GM12878 (cell line): ENCODE measurements around the gene SCAMP5. TPM values are rescaled to one million over a fixed set of nuclear protein-coding genes. Genes with fewer than 3 reads are reported as not detected.

Experiments used
- ATAC-seq: fragments of 200-7000 bp; cut with Tn5 transposase; 3 replicates; pipeline ENCODE4 v1.9.1; 2020; ENCODE audit warnings: mild to moderate bottlenecking, moderate library complexity
- BruUV-seq: library from RNA; stranded (reverse); fragments of 400-500 nt; replicated peaks from 2 replicates; lab custom pipeline; 2021; lab: Mats Ljungman, UMichigan
- CTCF ChIA-PET: fragments of 300-600 bp; sonication (Branson Sonifier 250); formaldehyde crosslinking; extraction: SDS; loops from one replicate; lab custom pipeline; 2021; ENCODE audit warnings: inconsistent platforms; lab: Yijun Ruan, JAX
- POLR2A ChIA-PET: fragments of 350-600 bp; formaldehyde crosslinking; extraction: SDS; loops from one replicate; lab custom pipeline; 2021; ENCODE audit warnings: inconsistent platforms; lab: Charles Lee
- RAD21 ChIA-PET: fragments of 300-600 bp; sonication (Branson Sonifier 250); formaldehyde crosslinking; loops from one replicate; lab custom pipeline; 2023; ENCODE audit warnings: antibody characterized with exemption; ENCODE audit not compliant: unreplicated experiment; lab: Charles Lee
- SMC1A ChIA-PET: fragments of 300-600 bp; sonication (Branson Sonifier 250); formaldehyde crosslinking; loops from one replicate; lab custom pipeline; 2023; ENCODE audit not compliant: unreplicated experiment, uncharacterized antibody; lab: Charles Lee
- DNase-seq: peaks from one replicate; pipeline ENCODE4 v3.0.0-alpha.2; 2011; ENCODE audit warnings: low read depth, low spot score
- FAIRE-seq: peaks from 3 replicates; lab custom pipeline; 2011; peaks lifted over from hg19 to GRCh38; lab: Jason Lieb, UNC
- H2AFZ ChIP-seq: 2 replicates; pipeline ENCODE4 v1.6.0; 2011; ENCODE audit warnings: low read depth, low read length, control low read depth; ENCODE audit not compliant: control insufficient read depth
- H3K27ac ChIP-seq: 2 replicates; pipeline ENCODE4 v1.5.1; 2011; ENCODE audit warnings: control low read depth; ENCODE audit not compliant: control insufficient read depth, insufficient read depth
- H3K27me3 ChIP-seq, 2 experiments: replicated peaks in 1 of 2; 2 replicates each; pipeline versions ENCODE4 v1.6.0 to v1.6.1; 2011; ENCODE audit warnings: low read length in 1 of 2; ENCODE audit not compliant: control insufficient read depth in 2 of 2, insufficient read depth in 2 of 2
- H3K36me3 ChIP-seq, 2 experiments: 2 replicates each; pipeline ENCODE4 v1.5.1; 2011; ENCODE audit warnings: low read length in 1 of 2; ENCODE audit not compliant: control insufficient read depth in 2 of 2, insufficient read depth in 2 of 2
- H3K4me1 ChIP-seq: 2 replicates; pipeline ENCODE4 v1.6.1; 2011; ENCODE audit warnings: mild to moderate bottlenecking, low read length, moderate library complexity, mixed read lengths; ENCODE audit not compliant: control insufficient read depth, insufficient read depth
- H3K4me2 ChIP-seq: 2 replicates; pipeline ENCODE4 v1.6.0; 2011; ENCODE audit warnings: control low read depth; ENCODE audit not compliant: control insufficient read depth, insufficient read depth
- H3K4me3 ChIP-seq: fragments of 200-600 bp; sonication (generic); 2 replicates; pipeline ENCODE4 v1.5.1; 2016
- H3K79me2 ChIP-seq: 2 replicates; pipeline ENCODE4 v1.6.0; 2011; ENCODE audit warnings: low read length; ENCODE audit not compliant: control insufficient read depth, insufficient read depth
- H3K9ac ChIP-seq: 2 replicates; pipeline ENCODE4 v1.8.0; 2011; ENCODE audit warnings: low read length, control low read depth, mixed read lengths; ENCODE audit not compliant: control insufficient read depth, insufficient read depth
- H3K9me3 ChIP-seq: replicated peaks from 3 replicates; pipeline ENCODE4 v1.5.1; 2011; ENCODE audit warnings: mild to moderate bottlenecking, low read length; ENCODE audit not compliant: control insufficient read depth, insufficient read depth
- H4K20me1 ChIP-seq: 2 replicates; pipeline ENCODE4 v1.6.0; 2011; ENCODE audit not compliant: control insufficient read depth, insufficient read depth
- CHD2 ChIP-seq: IDR thresholded peaks from 2 replicates; pipeline ENCODE4 v1.6.1; 2011; ENCODE audit warnings: low read depth, low read length, improper control_type of control experiment, borderline replicate concordance
- FOXM1 ChIP-seq: IDR thresholded peaks from 2 replicates; pipeline ENCODE4 v1.6.1; 2012; ENCODE audit warnings: low read depth, mild to moderate bottlenecking, inconsistent platforms, low read length, moderate library complexity
- GATAD2B ChIP-seq: fragments of 450-650 bp; conservative IDR thresholded peaks from 2 replicates; pipeline ENCODE4 v1.6.1; 2017; ENCODE audit warnings: low read depth, mild to moderate bottlenecking, moderate library complexity
- HDAC2 ChIP-seq: fragments of 200-600 bp; sonication (generic); IDR thresholded peaks from 2 replicates; pipeline ENCODE4 v1.6.1; 2017
- IKZF2 ChIP-seq, 2 experiments: fragments of 450-650 bp; IDR thresholded peaks; 2 replicates each; pipeline ENCODE4 v1.6.1; 2017; ENCODE audit warnings: mild to moderate bottlenecking in 2 of 2, moderate library complexity in 2 of 2
- JUNB ChIP-seq: IDR thresholded peaks from 2 replicates; pipeline ENCODE4 v1.6.1; 2016; ENCODE audit warnings: antibody characterized with exemption, mild to moderate bottlenecking
- MTA3 ChIP-seq: IDR thresholded peaks from 2 replicates; pipeline ENCODE4 v1.6.1; 2012; ENCODE audit warnings: low read length, inconsistent platforms, borderline replicate concordance
- NFYB ChIP-seq: IDR thresholded peaks from 2 replicates; pipeline ENCODE4 v1.6.1; 2011; ENCODE audit warnings: low read depth, mild to moderate bottlenecking, low read length, improper control_type of control experiment, moderate library complexity; ENCODE audit not compliant: insufficient read depth
- PAX5 ChIP-seq: IDR thresholded peaks from 2 replicates; pipeline ENCODE4 v1.6.1; 2011; ENCODE audit warnings: low read depth, low read length, borderline replicate concordance
- POLR2AphosphoS2 ChIP-seq: IDR thresholded peaks from 2 replicates; pipeline ENCODE4 v1.6.1; 2011; ENCODE audit warnings: low read depth, mild to moderate bottlenecking, low read length, improper control_type of control experiment, moderate library complexity
- RBBP5 ChIP-seq: fragments of 200-600 bp; sonication (generic); conservative IDR thresholded peaks from 2 replicates; pipeline ENCODE4 v1.6.1; 2016
- STAT1 ChIP-seq: fragments of 450-650 bp; conservative IDR thresholded peaks from 2 replicates; pipeline ENCODE4 v1.6.1; 2014; ENCODE audit warnings: antibody characterized with exemption, mild to moderate bottlenecking
- STAT3 ChIP-seq: IDR thresholded peaks from 2 replicates; pipeline ENCODE4 v1.6.1; 2011; ENCODE audit warnings: low read depth, low read length, improper control_type of control experiment
- TCF12 ChIP-seq: IDR thresholded peaks from 2 replicates; pipeline ENCODE4 v1.6.1; 2011; ENCODE audit warnings: low read depth, mild to moderate bottlenecking, low read length
- WGBS: methylation state at CpG from one replicate; pipeline ENCODE4 v1.1.6; 2016; ENCODE audit warnings: low lambda C conversion rate; ENCODE audit not compliant: insufficient replicate concordance, insufficient coverage; ENCODE audit errors: missing lambda C conversion rate; 5-methylcytosine and 5-hydroxymethylcytosine counted together
- in situ Hi-C: fragments of 300-500 bp; cut with MboI; formaldehyde crosslinking; loops from 9 replicates; pipeline ENCODE4 v1.14.3; 2018; ENCODE audit warnings: mixed read lengths
- intact Hi-C: fragments of 100-400 bp; cut with micrococcal nuclease; formaldehyde crosslinking; loops from one replicate; pipeline ENCODE4 v1.14.2; 2022; ENCODE audit not compliant: unreplicated experiment
- polyA plus RNA-seq, 11 experiments: library from polyadenylated mRNA; depleted of rRNA in 4 of 11; unstranded in 6 of 11; stranded (reverse) in 5 of 11; fragments of >200 nt; fragmentation: Nextera tagmentation in 4 of 11; fragmentation: Illumina TruSeq in 1 of 11; extraction: Ambion mirVana in 4 of 11; extraction: Trizol in 1 of 11; gene quantifications; 1 replicate in 1 of 11; 2 replicates in 10 of 11; pipeline versions ENCODE4 v1.2.1 to v1.2.3, GENCODE V29; 2011 to 2016; ENCODE audit warnings: inconsistent platforms in 2 of 11, missing spikeins in 2 of 11, low read depth in 1 of 11
- total RNA-seq, 4 experiments: library from RNA; depleted of rRNA in 3 of 4; stranded (reverse); fragments of >200 nt in 3 of 4; fragmentation: Illumina TruSeq in 1 of 4; extraction: Trizol in 1 of 4; gene quantifications; 2 replicates each; pipeline versions ENCODE4 v1.2.1 to v1.2.3, GENCODE V29; 2013 to 2021
- TF ChIP-seq, protein P1 (sequence below): IDR thresholded peaks from 2 replicates; pipeline ENCODE4 v1.6.1; 2011; ENCODE audit warnings: mild to moderate bottlenecking, low read depth, low read length, moderate library complexity; ENCODE audit not compliant: insufficient replicate concordance
- TF ChIP-seq, protein P2 (sequence below): IDR thresholded peaks from 2 replicates; pipeline ENCODE4 v1.6.1; 2011; ENCODE audit warnings: borderline replicate concordance, low read depth, mild to moderate bottlenecking, moderate library complexity, mixed read lengths, low read length; ENCODE audit not compliant: insufficient read depth; ENCODE audit errors: extremely low read length
- TF ChIP-seq, protein P3 (sequence below): fragments of 450-650 bp; IDR thresholded peaks from 2 replicates; pipeline ENCODE4 v1.6.1; 2016; ENCODE audit warnings: mild to moderate bottlenecking

SCAMP5 gene
- total and polyA plus RNA-seq, 10 of the 15 experiments (the other 5 are each of a cell fraction or from before 2014, with no cell fraction given), result 1.6 to 41.6 (median 16.9) TPM

DNA sequence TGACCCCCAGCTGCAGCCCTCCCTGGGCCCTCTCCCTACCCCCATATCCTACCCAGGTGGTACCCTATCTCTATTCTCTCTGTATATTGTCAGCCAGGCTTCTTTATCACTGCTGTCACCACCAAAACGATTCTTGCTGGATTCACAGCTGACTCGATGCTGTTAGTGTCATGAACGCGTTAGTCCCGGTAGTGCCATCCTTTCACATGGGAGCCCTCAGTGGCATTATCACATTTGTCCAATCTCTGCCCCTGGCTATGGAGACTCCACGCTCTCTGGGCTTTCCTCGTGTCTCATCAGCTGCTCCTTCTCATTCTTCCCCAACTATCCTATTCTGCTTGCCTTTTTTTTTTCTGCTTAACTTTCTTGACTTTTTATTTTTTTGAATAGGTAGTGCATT, 7.0 kb downstream of the SCAMP5 start (continued):
- TF ChIP-seq FOXM1 (no peak), JUNB (no peak), STAT1 (no peak), RBBP5 (no peak), NFYB (no peak), STAT3 (no peak), PAX5 (no peak)
- TF ChIP-seq, protein P1, sequence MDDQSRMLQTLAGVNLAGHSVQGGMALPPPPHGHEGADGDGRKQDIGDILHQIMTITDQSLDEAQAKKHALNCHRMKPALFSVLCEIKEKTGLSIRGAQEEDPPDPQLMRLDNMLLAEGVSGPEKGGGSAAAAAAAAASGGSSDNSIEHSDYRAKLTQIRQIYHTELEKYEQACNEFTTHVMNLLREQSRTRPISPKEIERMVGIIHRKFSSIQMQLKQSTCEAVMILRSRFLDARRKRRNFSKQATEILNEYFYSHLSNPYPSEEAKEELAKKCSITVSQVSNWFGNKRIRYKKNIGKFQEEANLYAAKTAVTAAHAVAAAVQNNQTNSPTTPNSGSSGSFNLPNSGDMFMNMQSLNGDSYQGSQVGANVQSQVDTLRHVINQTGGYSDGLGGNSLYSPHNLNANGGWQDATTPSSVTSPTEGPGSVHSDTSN, result no peak
- TF ChIP-seq, protein P2, sequence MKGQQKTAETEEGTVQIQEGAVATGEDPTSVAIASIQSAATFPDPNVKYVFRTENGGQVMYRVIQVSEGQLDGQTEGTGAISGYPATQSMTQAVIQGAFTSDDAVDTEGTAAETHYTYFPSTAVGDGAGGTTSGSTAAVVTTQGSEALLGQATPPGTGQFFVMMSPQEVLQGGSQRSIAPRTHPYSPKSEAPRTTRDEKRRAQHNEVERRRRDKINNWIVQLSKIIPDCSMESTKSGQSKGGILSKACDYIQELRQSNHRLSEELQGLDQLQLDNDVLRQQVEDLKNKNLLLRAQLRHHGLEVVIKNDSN, result no peak

DNA sequence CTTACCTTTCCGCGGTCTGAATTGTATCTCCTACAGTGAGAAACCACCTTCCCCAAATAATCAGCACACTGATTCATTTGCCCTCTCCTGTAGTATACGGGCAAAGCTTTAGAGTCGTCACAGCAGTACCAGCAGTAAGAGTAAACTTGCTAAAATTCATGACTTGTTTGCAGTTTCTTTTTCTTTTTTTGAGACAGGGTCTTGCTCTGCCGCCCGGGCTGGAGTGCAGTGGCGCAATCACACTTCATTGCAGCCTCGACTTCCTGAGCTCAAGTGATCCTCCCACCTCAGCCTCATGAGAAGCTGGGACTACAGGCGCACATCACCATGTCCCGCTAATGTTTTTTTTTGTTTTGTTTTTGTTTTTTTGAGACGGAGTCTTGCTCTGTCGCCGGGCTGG, 11.9 kb downstream of the SCAMP5 start:
- no peaks in the 10 kb centered on the region for H4K20me1 ChIP-seq
- FAIRE-seq (no peak), DNase-seq (no peak), ATAC-seq (peak; percentile 26)
- ChIA-PET CTCF (interaction anchor here (0.8 to 2.0 kb wide), 7 partner anchors 16 to 228 kb away, joined by 3 to 8 read pairs (median 4); partner anchors contain the start of gene PPCDC), RAD21 (interaction anchor here (0.9 to 2.8 kb wide), 6 partner anchors 12 to 361 kb away, joined by 3 to 21 read pairs (median 6); partner anchors contain the start of genes MAN2C1, PPCDC, RPP25 and SCAMP5), POLR2A (interaction anchor here (1.0 to 2.1 kb wide), 5 partner anchors 16 to 219 kb away, joined by 3 to 7 read pairs (median 3); partner anchors contain the start of gene PPCDC), SMC1A (interaction anchor here (0.9 to 2.0 kb wide), 7 partner anchors 9 to 327 kb away, joined by 3 to 8 read pairs (median 5); partner anchors contain the start of gene PPCDC)
- no peaks in the 10 kb centered on the region for H3K79me2 ChIP-seq
- intact Hi-C loops, result loop anchor here (5.0 kb wide), 1 partner anchor 50 kb away; the partner anchor contains the start of gene RPP25
- 0 out of 2 replicates have a peak overlapping the region, but pooled peaks have one; percentile 34 for H3K4me3 ChIP-seq
- BruUV-seq, result no TSS peak
- peak overlapping the region; percentile 49 for H3K4me2 ChIP-seq
- H3K9me3 ChIP-seq, result no peaks in the 10 kb centered on the region
- no peaks in the 10 kb centered on the region for H3K36me3 ChIP-seq
- H3K4me1 ChIP-seq, result peaks cover 28% of the 10 kb centered on the region
- peak overlapping the region; percentile 5; the same call in 1 of the 2 replicates for H2AFZ ChIP-seq
- 18% methylated on average over 13 of the region's 13 CpGs for WGBS
- no peak overlapping the region for H3K9ac ChIP-seq
- in situ Hi-C loops, result loop anchor here (25.0 kb wide), 1 partner anchor 655 kb away; no protein-coding TSS in a partner anchor
- no peaks in the 10 kb centered on the region for H3K27me3 ChIP-seq
- H3K27ac ChIP-seq, result peak overlapping the region; percentile 93
- TF ChIP-seq TCF12 (no peak), MTA3 (peak; percentile 29; the same call in 1 of the 2 replicates), IKZF2 (IDR thresholded peaks at IDR 0.05) (0 out of 4 replicates have a peak, but pooled peaks of 1 of the 2 experiments have one; percentile 6), GATAD2B (no peak), HDAC2 (no peak), CHD2 (no peak), POLR2AphosphoS2 (no peak)
- TF ChIP-seq, protein P3, sequence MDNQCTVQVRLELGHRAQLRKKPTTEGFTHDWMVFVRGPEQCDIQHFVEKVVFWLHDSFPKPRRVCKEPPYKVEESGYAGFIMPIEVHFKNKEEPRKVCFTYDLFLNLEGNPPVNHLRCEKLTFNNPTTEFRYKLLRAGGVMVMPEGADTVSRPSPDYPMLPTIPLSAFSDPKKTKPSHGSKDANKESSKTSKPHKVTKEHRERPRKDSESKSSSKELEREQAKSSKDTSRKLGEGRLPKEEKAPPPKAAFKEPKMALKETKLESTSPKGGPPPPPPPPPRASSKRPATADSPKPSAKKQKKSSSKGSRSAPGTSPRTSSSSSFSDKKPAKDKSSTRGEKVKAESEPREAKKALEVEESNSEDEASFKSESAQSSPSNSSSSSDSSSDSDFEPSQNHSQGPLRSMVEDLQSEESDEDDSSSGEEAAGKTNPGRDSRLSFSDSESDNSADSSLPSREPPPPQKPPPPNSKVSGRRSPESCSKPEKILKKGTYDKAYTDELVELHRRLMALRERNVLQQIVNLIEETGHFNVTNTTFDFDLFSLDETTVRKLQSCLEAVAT, result 0 out of 2 replicates have a peak, but pooled peaks have one; percentile 62
